ENCODE results near the gene LINS1. TPM values are rescaled to one million over a fixed set of nuclear protein-coding genes. Genes with fewer than 3 reads are reported as not detected.

The LINS1 gene
- 10 to 100 TPM; 41.7 to 43.8 TPM for total RNA-seq

DNA sequence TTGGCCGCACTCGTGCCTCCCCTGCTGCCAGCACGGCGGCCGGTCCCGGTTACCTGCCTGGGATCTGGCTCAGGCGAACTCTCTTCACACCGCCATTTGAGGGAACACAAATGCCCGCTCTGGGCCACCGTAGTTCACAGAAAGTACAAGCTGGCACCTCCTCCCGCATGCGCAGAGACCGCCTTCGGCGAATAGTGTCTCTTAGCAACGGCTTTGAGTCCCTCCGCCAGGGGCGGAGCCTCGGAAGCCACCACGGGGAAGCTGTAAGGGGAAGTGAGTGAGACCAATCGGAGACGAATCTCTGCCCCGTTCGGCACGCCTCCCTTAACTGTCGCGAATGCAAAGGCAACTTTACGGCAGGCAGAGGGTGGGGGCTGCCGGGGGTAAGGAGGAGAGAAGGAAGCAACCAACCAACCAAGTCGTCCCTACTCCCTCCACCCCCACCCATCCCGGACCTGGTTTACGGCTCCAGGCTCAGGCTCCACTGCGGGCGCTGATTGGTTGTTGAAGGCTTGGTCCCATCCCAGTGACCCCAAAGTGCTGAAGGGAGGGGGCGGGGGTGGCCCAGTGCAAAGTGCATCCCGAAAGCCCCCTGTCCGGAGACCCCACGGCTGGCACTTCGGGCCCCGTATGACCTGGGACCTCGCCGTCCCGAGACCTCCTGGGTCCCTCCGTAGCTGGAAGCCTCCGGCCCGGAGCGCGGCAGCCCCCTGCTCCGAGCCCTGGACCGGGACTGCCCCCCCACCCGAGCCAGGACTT is at the start of gene LINS1, which contains the start of gene ASB7:
TSS of gene LINS1 (minus strand) at position 121 of the 759 bp plus-strand sequence. CDS start 21,342 bp downstream, outside the sequence.
TSS of gene ASB7 (plus strand) at position 526 of the 759 bp plus-strand sequence. CDS start 9,628 bp downstream, outside the sequence.
- Mint-ChIP-seq H3K4me3 (no peak within 1 kb of the TSS), H3K27ac (no peak within 1 kb of the TSS), H3K9me3 (ENCODE audit: low read depth) (no peaks in the 10 kb centered on the region), H3K36me3 (ENCODE audit: low read depth) (peaks cover 45% of the 10 kb centered on the region), H3K4me1 (peaks cover 58% of the 10 kb centered on the region), H3K27me3 (no peaks in the 10 kb centered on the region)
- ATAC-seq (peak; percentile 85), DNase-seq (peak; percentile 100)
- CTCF ChIA-PET: interaction anchor here (0.6 to 1.4 kb wide), 5 partner anchors 12 to 676 kb away, joined by 3 to 8 read pairs (median 3); no protein-coding TSS in a partner anchor
- POLR2A ChIA-PET: interaction anchor here (0.6 to 1.5 kb wide), 4 partner anchors 10 to 422 kb away, joined by 3 to 5 read pairs (median 4); no protein-coding TSS in a partner anchor
- intact Hi-C loops (cut with DNase I, micrococcal nuclease): loop anchor here (1.0 to 5.0 kb wide), 9 partner anchors 252 to 1350 kb away; partner anchors contain the start of genes LRRC28 (in 2 of the 2), LYSMD4 (in 1 of the 2), MEF2A (in 1 of the 2) and SELENOS (in 1 of the 2)

GRCh38 chr15:100651253-100651652 is 49.3 kb upstream of the LINS1 start:
- peaks cover 5% of the 10 kb centered on the region for H3K36me3 Mint-ChIP-seq (ENCODE audit: low read depth)
- no peak overlapping the region for H3K27ac Mint-ChIP-seq
- no peaks in the 10 kb centered on the region for H3K4me1 Mint-ChIP-seq
- H3K4me3 Mint-ChIP-seq: no peak overlapping the region
- DNase-seq: no peak
- CTCF ChIA-PET: no interaction called here
- no peaks in the 10 kb centered on the region for H3K27me3 Mint-ChIP-seq
- no peak for ATAC-seq
- H3K9me3 Mint-ChIP-seq (ENCODE audit: low read depth): no peaks in the 10 kb centered on the region
- POLR2A ChIA-PET: no interaction called here
- intact Hi-C loops (cut with DNase I, micrococcal nuclease): no loop called here

- no peak for DNase-seq
- CTCF ChIA-PET: interaction anchor here (0.6 to 0.7 kb wide), 3 partner anchors 10 to 301 kb away, joined by 3 to 4 read pairs (median 3); no protein-coding TSS in a partner anchor
- Mint-ChIP-seq H3K4me3 (no peak overlapping the region), H3K4me1 (no peaks in the 10 kb centered on the region), H3K27ac (no peak overlapping the region), H3K36me3 (ENCODE audit: low read depth) (peaks cover 5% of the 10 kb centered on the region), H3K9me3 (ENCODE audit: low read depth) (no peaks in the 10 kb centered on the region), H3K27me3 (no peaks in the 10 kb centered on the region)
- ATAC-seq: no peak
- POLR2A ChIA-PET: no interaction called here
- intact Hi-C loops (cut with DNase I, micrococcal nuclease): no loop called here
These were observed 48.7 kb upstream of the LINS1 start for GRCh38 chr15:100650685-100651084.

- ATAC-seq: no peak
- peaks cover 5% of the 10 kb centered on the region for H3K36me3 Mint-ChIP-seq (ENCODE audit: low read depth)
- intact Hi-C loops (cut with DNase I, micrococcal nuclease): no loop called here
- no peak for DNase-seq
- ChIA-PET CTCF (no interaction called here), POLR2A (interaction anchor here (0.6 kb wide), 1 partner anchor 965 kb away, joined by 8 read pairs; no protein-coding TSS in a partner anchor)
- H3K4me1 Mint-ChIP-seq: peaks cover 3% of the 10 kb centered on the region
- no peak overlapping the region for H3K4me3 Mint-ChIP-seq
- H3K27ac Mint-ChIP-seq: no peak overlapping the region
- no peaks in the 10 kb centered on the region for H3K27me3 Mint-ChIP-seq
- H3K9me3 Mint-ChIP-seq (ENCODE audit: low read depth): no peaks in the 10 kb centered on the region
These were observed 47.0 kb upstream of the LINS1 start for GRCh38 chr15:100648951-100649350.

DNA sequence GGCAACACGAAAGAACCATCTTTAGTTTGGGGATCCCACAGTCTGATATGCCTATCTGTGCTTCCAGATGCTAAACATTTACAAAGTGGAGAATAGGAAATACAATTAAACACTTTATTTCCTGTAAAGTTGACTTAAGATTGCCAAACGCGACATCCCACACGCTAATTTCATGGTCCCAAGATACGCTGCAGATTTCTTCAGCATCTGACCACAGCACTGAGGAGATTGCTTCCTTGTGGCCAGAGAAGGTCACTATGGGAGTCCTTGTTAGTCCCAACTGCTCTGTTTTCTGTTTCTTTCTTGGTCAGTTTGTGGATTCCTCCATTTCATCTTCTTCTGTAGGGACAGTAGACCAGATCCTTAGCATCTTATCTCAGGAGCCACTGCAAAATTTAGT is 43.7 kb upstream of the LINS1 start:
- Mint-ChIP-seq H3K27me3 (no peaks in the 10 kb centered on the region), H3K27ac (no peak overlapping the region), H3K4me3 (no peak overlapping the region), H3K4me1 (peaks cover 20% of the 10 kb centered on the region), H3K9me3 (ENCODE audit: low read depth) (no peaks in the 10 kb centered on the region), H3K36me3 (ENCODE audit: low read depth) (peaks cover 1% of the 10 kb centered on the region)
- intact Hi-C loops (cut with DNase I, micrococcal nuclease): no loop called here
- ChIA-PET CTCF (no interaction called here), POLR2A (no interaction called here)
- DNase-seq (no peak), ATAC-seq (no peak)

- ChIA-PET CTCF (no interaction called here), POLR2A (no interaction called here)
- DNase-seq (no peak), ATAC-seq (no peak)
- Mint-ChIP-seq H3K36me3 (ENCODE audit: low read depth) (peaks cover 4% of the 10 kb centered on the region), H3K4me3 (no peak overlapping the region), H3K4me1 (peaks cover 36% of the 10 kb centered on the region), H3K27me3 (no peaks in the 10 kb centered on the region), H3K9me3 (ENCODE audit: low read depth) (no peaks in the 10 kb centered on the region), H3K27ac (no peak overlapping the region)
- intact Hi-C loops (cut with DNase I, micrococcal nuclease): no loop called here
These were observed 41.0 kb upstream of the LINS1 start for GRCh38 chr15:100642950-100643338.

DNA sequence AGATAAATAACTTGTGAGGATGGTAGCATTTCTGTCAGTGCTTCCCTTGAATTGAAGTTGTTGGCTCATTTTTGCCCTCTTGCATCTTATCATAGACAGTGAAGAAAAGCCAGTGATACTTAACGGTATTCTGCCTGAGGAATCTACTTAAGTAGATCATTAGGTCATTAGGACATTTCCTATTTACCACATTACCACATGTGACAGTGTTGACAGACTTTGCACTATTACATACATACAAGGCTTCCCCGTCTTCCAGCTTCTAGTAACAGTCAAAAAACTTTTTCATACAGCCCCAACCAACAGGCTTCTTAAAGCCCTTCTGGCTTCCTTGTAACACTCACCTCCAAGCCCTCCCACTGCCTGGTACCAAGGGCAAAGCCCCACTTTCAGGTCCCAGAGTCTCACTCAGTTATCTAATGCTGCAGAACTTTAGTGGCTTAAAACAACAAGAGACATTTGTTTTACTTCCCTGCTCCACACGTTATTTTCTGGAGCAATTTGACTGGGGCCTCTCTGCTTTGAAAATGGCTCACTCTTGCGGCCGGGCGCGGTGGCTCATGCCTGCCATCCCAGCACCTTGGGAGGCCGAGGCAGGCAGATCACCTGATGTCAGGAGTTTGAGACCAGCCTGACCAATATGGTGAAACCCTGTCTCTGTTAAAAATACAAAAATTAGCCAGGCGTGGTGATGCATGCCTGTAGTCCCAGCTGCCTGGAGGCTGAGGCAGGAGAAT is 40.4 kb upstream of the LINS1 start:
- no peak for ATAC-seq
- intact Hi-C loops (cut with DNase I, micrococcal nuclease): no loop called here
- CTCF ChIA-PET: interaction anchor here (0.8 kb wide), 1 partner anchor 368 kb away, joined by 3 read pairs; no protein-coding TSS in a partner anchor

GRCh38 chr15:100638177-100638730 is 36.3 kb upstream of the LINS1 start:
- H3K4me3 Mint-ChIP-seq: no peak overlapping the region
- H3K27me3 Mint-ChIP-seq: no peaks in the 10 kb centered on the region
- H3K36me3 Mint-ChIP-seq (ENCODE audit: low read depth): peaks cover 7% of the 10 kb centered on the region
- intact Hi-C loops (cut with DNase I, micrococcal nuclease): no loop called here
- CTCF ChIA-PET: interaction anchor here (0.6 to 0.8 kb wide), 2 partner anchors 234 to 280 kb away, joined by 3 read pairs; no protein-coding TSS in a partner anchor
- H3K4me1 Mint-ChIP-seq: peaks cover 52% of the 10 kb centered on the region
- ATAC-seq (no peak), DNase-seq (no peak)
- H3K27ac Mint-ChIP-seq: no peak overlapping the region
- POLR2A ChIA-PET: no interaction called here
- H3K9me3 Mint-ChIP-seq (ENCODE audit: low read depth): no peaks in the 10 kb centered on the region

More for the DNA sequence above, 40.4 kb upstream of the LINS1 start:
- Mint-ChIP-seq H3K27me3 (no peaks in the 10 kb centered on the region), H3K4me1 (peaks cover 36% of the 10 kb centered on the region), H3K9me3 (ENCODE audit: low read depth) (no peaks in the 10 kb centered on the region), H3K4me3 (no peak overlapping the region), H3K36me3 (ENCODE audit: low read depth) (peaks cover 4% of the 10 kb centered on the region), H3K27ac (no peak overlapping the region)
- POLR2A ChIA-PET: no interaction called here
- DNase-seq: no peak

DNA sequence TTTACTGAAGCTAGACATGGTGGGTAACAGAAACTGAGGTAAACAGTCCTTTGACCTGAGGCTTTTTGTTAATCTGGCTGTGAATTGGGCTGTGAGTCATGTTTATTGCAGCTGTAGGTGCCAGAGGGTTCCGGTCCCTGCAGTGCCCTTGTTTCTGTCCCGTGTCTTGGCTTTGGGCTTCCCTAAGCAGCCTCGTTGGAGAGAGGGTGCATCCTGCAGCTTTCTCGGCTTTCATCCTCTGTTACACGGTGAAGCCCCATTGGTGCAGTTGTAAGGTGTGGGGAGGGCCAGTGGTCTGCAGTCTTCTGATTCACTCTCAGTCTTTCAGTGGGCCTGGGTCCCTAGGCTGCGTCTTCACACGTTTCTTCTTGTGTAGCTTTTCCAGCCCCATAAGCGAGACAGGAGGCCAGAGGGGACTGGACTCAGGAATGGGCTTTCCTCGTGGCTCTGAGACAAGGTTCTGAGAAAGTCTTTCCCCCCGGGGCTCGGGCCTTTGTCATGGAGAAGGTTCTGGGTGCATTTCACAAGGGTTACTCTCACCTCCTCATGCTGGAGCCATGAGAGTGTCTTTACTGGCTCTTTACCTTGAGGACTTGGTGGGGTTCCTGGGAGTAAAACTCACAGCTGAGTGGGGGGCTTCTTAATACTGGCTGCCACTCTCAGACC is 33.6 kb upstream of the LINS1 start:
- POLR2A ChIA-PET: interaction anchor here (0.6 kb wide), 1 partner anchor 18 kb away, joined by 5 read pairs; no protein-coding TSS in a partner anchor
- H3K36me3 Mint-ChIP-seq (ENCODE audit: low read depth): peaks cover 13% of the 10 kb centered on the region
- intact Hi-C loops (cut with DNase I, micrococcal nuclease): no loop called here
- H3K27me3 Mint-ChIP-seq: no peaks in the 10 kb centered on the region
- H3K9me3 Mint-ChIP-seq (ENCODE audit: low read depth): no peaks in the 10 kb centered on the region
- ATAC-seq (no peak), DNase-seq (no peak)
- H3K4me1 Mint-ChIP-seq: peaks cover 37% of the 10 kb centered on the region
- no peak overlapping the region for H3K27ac Mint-ChIP-seq
- CTCF ChIA-PET: interaction anchor here (0.7 to 2.2 kb wide), 6 partner anchors 9 to 373 kb away, joined by 3 to 9 read pairs (median 4); no protein-coding TSS in a partner anchor
- H3K4me3 Mint-ChIP-seq: no peak overlapping the region

- ChIA-PET POLR2A (no interaction called here), CTCF (no interaction called here)
- Mint-ChIP-seq H3K27me3 (no peaks in the 10 kb centered on the region), H3K27ac (no peak overlapping the region), H3K9me3 (ENCODE audit: low read depth) (no peaks in the 10 kb centered on the region), H3K36me3 (ENCODE audit: low read depth) (peaks cover 27% of the 10 kb centered on the region), H3K4me1 (peaks cover 35% of the 10 kb centered on the region), H3K4me3 (no peak overlapping the region)
- DNase-seq: no peak
- ATAC-seq: no peak
- intact Hi-C loops (cut with DNase I, micrococcal nuclease): no loop called here
These were observed 31.7 kb upstream of the LINS1 start for GRCh38 chr15:100633763-100634075.

DNA sequence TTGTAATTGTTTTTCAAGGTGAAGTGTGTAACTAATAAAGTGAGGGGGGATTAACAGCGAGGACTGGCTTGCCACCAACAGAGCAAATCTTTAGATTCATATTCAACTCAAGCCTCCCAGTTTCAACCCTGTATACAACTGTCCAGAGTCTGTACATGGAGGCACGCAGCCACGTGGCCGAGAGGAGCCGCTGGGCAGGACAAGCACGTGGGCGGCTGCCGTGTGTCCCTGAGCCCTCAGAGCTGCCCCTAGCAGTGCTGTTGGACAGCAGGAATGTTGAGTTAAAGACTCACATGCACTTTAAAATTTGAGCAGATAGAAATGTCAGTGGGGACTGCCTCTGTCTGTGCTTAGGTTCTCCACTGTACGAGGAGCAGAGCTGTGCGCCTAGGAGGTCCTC is 29.8 kb upstream of the LINS1 start:
- ATAC-seq: no peak
- peaks cover 23% of the 10 kb centered on the region for H3K36me3 Mint-ChIP-seq (ENCODE audit: low read depth)
- no peaks in the 10 kb centered on the region for H3K27me3 Mint-ChIP-seq
- no peak overlapping the region for H3K4me3 Mint-ChIP-seq
- H3K9me3 Mint-ChIP-seq (ENCODE audit: low read depth): no peaks in the 10 kb centered on the region
- DNase-seq: no peak
- intact Hi-C loops (cut with DNase I, micrococcal nuclease): no loop called here
- H3K4me1 Mint-ChIP-seq: peaks cover 28% of the 10 kb centered on the region
- no peak overlapping the region for H3K27ac Mint-ChIP-seq
- ChIA-PET POLR2A (no interaction called here), CTCF (interaction anchor here (0.7 to 1.1 kb wide), 2 partner anchors 244 to 377 kb away, joined by 3 read pairs; no protein-coding TSS in a partner anchor)

Measured in activated CD4-positive, alpha-beta T cell treated with anti-CD3 and anti-CD28 coated beads for 36 hours (primary cell).